GM19099 (cell line): ENCODE data around the gene SLC12A8.

ENCODE experiments used
- POLR2A ChIP-seq: IDR thresholded peaks from 3 replicates; pipeline ENCODE4 v1.6.1; 2011; ENCODE audit warnings: low read depth; ENCODE audit not compliant: insufficient read length; ENCODE audit errors: extremely low read depth

The SLC12A8 gene

DNA sequence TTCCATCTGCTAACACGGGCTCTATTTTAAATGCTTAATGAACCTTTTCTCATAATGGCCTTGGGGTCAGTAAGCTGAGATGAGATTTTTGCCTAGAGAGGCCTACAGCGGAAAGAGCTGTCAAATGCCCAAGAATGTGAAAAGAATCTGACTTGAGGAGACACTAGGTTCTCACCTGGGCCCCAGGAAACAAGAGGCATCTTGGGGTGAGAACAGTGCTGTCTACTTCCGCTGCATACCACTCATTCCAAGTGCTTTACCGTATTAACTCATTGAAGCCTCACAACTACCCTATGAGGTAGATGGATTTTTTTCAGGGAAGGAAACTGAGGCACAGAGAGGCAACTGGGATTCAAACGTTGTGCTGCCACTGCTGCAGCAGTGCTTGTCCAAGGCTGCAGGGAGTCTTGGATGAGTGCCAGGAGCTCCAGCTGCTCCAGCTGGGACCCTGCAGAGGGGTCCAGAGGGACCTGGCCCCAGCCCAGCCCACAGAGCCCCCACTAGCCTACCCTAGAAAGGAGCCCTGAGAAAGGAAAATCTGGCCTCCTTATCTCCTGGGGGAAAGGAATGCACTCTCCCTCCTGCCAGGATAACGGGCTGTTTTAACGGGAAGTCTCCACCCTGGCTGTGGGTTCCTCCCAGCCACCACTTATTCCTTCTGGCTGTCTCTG lies 68.4 kb downstream of the SLC12A8 start:
- TF ChIP-seq POLR2A, result no peak

DNA sequence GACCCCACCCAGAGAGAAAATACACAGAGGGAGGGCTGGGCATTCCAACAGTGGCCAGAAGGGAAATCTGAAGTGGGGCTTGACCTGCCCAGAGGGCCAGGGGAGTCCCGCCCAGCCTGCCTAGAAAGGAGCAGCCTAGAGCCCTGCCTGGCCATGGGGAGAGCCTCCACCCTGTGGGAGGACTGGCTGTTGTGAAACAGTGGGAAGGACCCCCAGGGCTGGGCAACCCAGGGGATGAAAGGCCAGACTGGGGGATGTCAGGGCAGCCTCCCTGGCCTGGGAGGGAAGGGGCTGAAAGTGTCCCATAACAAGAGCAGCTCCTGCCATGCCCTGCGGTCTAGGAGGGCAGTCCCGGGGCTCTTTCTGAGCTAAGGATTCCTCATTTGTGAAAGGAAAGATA lies 69.0 kb downstream of the SLC12A8 start:
- no peak for TF ChIP-seq POLR2A

DNA sequence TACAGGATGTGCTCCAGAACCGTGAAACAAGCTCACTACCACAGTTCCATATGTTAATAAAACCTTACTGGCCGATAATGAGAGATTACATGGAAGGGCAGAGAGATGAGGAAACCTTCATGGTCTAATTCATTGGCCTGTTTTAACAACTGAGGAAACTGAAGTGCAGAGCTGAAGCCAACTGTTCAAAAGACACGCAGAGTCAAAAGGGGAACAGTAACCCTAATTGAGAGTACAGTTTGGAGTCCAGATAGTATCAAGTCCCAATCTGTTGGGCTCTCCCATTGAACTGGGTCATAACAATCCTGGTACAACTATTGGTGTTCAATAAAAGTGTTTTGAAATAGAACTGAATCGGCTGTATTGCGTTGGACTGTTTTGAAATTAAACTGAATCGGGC lies 69.6 kb downstream of the SLC12A8 start:
- no peak for TF ChIP-seq POLR2A

GRCh38 chr3:125142420-125142778 lies 70.1 kb downstream of the SLC12A8 start:
- no peak for TF ChIP-seq POLR2A

DNA sequence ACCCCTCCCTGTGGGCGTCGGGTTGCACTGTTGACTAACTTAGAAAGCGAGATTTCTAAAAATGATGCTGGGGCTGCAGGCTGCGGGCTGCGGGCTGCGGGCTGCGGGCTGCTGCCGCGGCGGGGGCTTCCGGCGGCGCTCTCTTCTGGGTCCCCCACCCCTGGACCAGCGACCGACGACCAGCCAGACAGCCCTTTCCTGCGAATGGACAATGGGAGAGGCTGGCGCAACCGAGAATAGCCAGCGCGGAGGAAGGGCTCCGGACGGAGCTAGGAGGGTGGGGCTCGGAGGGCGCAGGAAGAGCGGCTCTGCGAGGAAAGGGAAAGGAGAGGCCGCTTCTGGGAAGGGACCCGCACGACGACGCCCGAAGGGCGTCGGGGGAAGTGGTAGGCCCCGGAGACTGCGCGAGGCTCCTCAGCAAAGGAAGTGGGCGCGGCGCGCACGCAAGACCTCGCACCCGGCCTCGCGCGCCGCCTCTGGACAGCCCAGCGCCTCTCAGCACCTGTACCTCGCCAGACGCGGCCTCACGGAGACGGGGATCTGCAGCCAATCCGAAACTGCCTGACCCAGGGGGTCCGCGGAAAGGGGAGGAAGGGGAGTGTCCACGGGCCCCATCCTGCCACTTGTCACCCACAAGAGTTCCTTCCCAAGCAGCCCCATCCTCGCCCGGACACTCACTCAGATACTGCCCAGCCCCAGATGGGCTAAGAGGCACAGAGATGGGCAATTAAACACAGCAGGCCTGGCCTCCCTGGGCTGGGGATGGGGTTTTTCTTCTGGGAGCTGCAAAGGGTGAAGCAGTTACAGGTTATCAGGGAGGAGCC lies 70.7 kb downstream of the SLC12A8 start:
- peak; percentile 56 for TF ChIP-seq POLR2A

DNA sequence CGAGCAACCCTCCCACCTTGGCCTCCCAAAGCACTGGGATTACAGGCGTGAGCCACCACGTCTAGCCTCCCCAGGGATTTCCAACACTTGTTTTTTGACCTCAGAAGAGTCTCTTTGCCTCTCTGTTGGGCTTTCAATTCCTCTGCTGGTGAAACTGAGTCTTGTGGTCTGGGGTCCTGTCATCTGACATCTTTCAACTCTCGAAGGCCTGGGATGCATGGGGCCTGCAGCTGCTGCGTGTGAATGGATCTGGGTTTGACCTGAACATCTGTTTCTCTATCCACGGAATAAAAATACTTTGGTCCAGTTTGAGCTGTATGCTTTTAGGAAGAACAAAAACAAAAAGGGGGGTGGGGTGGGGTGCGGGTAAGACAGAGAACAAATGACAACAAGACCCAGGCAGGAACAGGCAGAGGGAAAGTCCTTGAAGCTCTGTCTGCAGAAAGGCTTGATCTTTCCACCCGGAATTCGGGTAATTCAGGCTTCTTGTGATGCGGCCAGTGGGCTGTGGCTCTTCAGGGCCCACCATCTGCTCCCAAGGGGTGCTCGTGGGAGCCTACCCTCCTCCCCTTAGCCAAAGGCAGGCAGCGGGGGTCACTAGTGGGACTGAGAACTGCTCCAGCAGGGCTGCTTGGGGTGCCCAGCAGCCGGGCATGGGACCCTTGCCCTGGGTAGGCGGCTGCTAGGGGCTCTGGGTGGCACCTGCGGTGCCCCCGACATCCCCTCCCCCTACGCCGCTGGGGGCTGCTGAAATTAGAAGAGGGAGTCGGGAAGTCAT lies 71.5 kb downstream of the SLC12A8 start:
- no peak for TF ChIP-seq POLR2A

GRCh38 chr3:125140011-125140817 lies 72.3 kb downstream of the SLC12A8 start:
- TF ChIP-seq POLR2A, result no peak

- TF ChIP-seq POLR2A, result no peak
Measured at GRCh38 chr3:125139386-125139785, 73.2 kb downstream of the SLC12A8 start.

- no peak for TF ChIP-seq POLR2A
Measured at GRCh38 chr3:125137358-125138033, 75.1 kb downstream of the SLC12A8 start.

DNA sequence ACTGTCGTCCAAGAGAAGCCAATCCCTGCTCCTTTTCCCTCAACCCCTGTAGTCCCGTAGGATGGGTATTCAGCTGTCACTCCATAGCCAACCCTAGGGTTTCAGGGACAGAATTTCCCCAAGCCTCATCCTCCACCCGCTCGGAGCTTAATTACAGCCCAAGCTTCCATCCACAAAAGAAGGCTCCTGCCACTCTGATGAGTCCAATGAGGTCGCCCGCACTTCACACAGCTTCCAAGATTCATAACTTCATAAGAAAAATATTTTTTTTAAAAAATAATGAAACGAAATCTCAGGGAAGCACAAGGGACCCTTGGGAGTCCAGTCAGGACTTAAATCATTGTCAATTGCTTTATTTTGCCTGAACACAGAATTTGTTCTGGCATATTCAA lies 75.6 kb downstream of the SLC12A8 start:
- TF ChIP-seq POLR2A, result no peak

- no peak for TF ChIP-seq POLR2A
Measured at GRCh38 chr3:125136515-125136914, 76.0 kb downstream of the SLC12A8 start.

DNA sequence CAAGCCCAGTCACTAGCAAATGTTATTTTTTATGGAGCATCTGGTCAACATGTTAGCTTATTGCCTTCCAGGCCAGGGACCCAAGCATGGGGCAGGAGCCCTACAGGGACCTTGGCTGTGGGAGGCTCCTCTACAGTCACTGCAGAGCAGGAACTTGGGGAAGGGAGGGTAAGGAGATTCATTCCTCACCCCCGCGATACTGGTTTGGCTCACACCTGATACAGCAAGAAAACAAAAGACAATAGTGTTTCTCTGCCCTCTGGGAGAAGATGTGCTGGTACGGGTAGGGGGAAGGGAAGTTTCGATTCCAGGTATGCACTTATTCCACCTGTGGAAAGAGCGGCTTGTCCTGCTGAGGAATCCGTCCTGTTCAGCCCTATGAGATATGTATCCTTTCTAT lies 77.6 kb downstream of the SLC12A8 start:
- no peak for TF ChIP-seq POLR2A

DNA sequence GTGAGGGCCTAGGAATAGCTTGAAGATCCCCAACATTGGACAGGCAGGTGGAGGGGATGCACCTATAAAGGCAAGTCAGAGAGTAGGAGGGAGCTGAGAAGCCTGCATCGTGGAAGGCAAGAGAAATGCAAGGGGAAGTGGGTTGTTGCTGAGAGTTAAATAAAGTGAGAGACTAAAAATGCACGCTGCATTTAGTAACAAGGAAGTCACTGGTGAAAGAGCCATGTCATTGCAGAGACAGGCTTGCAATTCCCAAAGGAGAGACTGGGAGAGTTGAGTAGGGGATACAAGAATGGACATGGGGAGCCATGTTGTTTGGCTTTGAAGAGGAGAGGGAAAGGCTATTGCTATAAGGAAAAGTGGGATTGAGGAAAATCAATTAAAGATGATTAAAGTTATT lies 79.7 kb downstream of the SLC12A8 start:
- no peak for TF ChIP-seq POLR2A

- TF ChIP-seq POLR2A, result no peak
Measured at GRCh38 chr3:125129512-125129997, 83.0 kb downstream of the SLC12A8 start.
